Testis (tissue), 2 donors: ENCODE data around the gene LRAT.

ENCODE experiments used
- CTCF ChIP-seq, 3 experiments: fragments of 450-650 bp in 2 of 3; fragments of 200-600 bp in 1 of 3; sonication (generic) in 1 of 3; IDR thresholded peaks; one replicate each; pipeline ENCODE4 v1.5.1; 2016 to 2019; ENCODE audit warnings: antibody characterized with exemption in 3 of 3, mild to moderate bottlenecking in 2 of 3, moderate library complexity in 1 of 3
- POLR2A ChIP-seq: fragments of 450-650 bp; IDR thresholded peaks from one replicate; pipeline ENCODE4 v1.6.1; 2017; ENCODE audit warnings: antibody characterized with exemption, mild to moderate bottlenecking, moderate library complexity

- no peak for TF ChIP-seq POLR2A
- no peak for TF ChIP-seq CTCF (IDR thresholded peaks at IDR 0.05)
These were observed 17.1 kb downstream of the LRAT start for GRCh38 chr4:154760895-154761294.
